ENCODE measurements around the gene PLXND1. TPM values are rescaled to one million over a fixed set of nuclear protein-coding genes. Genes with fewer than 3 reads are reported as not detected.
A peak's percentile ranks its signal among the peaks of the same experiment; 100 is the strongest.

Gene PLXND1
- total RNA-seq, 1 donor from 2014 or later = 9.0 TPM

GRCh38 chr3:129521611-129522010, 84.9 kb downstream of the PLXND1 start:
- Mint-ChIP-seq H3K36me3 (peaks cover 4% of the 10 kb centered on the region), H3K27ac (peak overlapping the region; percentile 53), H3K9me3 (no peaks in the 10 kb centered on the region), H3K4me1 (peaks cover 21% of the 10 kb centered on the region), H3K4me3 (no peak overlapping the region), H3K27me3 (ENCODE audit: insufficient read depth, low read depth) (peaks cover 3% of the 10 kb centered on the region)
- H2AFZ ChIP-seq (replicated peaks) = no peak overlapping the region
- H4K20me1 ChIP-seq (ENCODE audit: low read depth) = no peaks in the 10 kb centered on the region
- peaks cover 7% of the 10 kb centered on the region for H3K4me1 ChIP-seq
- H3K9ac ChIP-seq = no peak overlapping the region
- peaks cover 9% of the 10 kb centered on the region for H3F3A ChIP-seq (ENCODE audit: low read depth)
- TF ChIP-seq, protein P1, sequence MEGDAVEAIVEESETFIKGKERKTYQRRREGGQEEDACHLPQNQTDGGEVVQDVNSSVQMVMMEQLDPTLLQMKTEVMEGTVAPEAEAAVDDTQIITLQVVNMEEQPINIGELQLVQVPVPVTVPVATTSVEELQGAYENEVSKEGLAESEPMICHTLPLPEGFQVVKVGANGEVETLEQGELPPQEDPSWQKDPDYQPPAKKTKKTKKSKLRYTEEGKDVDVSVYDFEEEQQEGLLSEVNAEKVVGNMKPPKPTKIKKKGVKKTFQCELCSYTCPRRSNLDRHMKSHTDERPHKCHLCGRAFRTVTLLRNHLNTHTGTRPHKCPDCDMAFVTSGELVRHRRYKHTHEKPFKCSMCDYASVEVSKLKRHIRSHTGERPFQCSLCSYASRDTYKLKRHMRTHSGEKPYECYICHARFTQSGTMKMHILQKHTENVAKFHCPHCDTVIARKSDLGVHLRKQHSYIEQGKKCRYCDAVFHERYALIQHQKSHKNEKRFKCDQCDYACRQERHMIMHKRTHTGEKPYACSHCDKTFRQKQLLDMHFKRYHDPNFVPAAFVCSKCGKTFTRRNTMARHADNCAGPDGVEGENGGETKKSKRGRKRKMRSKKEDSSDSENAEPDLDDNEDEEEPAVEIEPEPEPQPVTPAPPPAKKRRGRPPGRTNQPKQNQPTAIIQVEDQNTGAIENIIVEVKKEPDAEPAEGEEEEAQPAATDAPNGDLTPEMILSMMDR (IDR thresholded peaks at IDR 0.05) = no peak
- no peak for TF ChIP-seq EZH2 (IDR thresholded peaks at IDR 0.05)
- no peak for TF ChIP-seq EZH2phosphoT487 (IDR thresholded peaks at IDR 0.05)
- H3K9me3 ChIP-seq (ENCODE audit: low read depth) = no peaks in the 10 kb centered on the region
- H3K27me3 ChIP-seq = no peaks in the 10 kb centered on the region
- DNase-seq (ENCODE audit: low spot score) = no peak
- no peak overlapping the region for H3K4me3 ChIP-seq
- H3K36me3 ChIP-seq = no peaks in the 10 kb centered on the region
- H3K4me2 ChIP-seq = no peak overlapping the region
- no peaks in the 10 kb centered on the region for H3K79me2 ChIP-seq (ENCODE audit: low read depth)
- H3K27ac ChIP-seq = no peak overlapping the region

DNA sequence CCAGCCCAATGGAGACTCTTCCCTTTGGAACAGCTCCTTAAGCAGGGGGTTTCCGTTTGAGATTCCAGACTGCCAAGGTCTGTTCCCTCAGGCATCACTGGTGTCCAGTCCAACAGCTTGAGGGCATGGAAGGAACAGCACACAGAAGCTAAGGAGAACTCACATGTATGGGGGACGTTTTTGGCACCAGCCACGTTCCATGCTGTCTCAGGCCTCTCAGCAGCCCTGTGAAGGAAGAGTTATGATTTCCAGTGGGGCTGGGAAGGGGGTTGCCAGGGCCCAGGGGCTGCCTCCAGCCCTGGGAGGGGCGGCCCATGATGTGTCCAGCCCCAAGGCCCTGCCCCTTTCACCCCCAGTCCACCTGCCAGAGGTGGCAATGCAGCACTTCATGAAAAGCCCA, 85.5 kb downstream of the PLXND1 start:
- Mint-ChIP-seq H3K4me3 (no peak overlapping the region), H3K4me1 (peaks cover 18% of the 10 kb centered on the region), H3K9me3 (no peaks in the 10 kb centered on the region), H3K36me3 (peaks cover 10% of the 10 kb centered on the region), H3K27ac (no peak overlapping the region), H3K27me3 (ENCODE audit: insufficient read depth, low read depth) (peaks cover 3% of the 10 kb centered on the region)
- TF ChIP-seq, protein P1 (IDR thresholded peaks at IDR 0.05) = no peak
- TF ChIP-seq EZH2 (IDR thresholded peaks at IDR 0.05) (no peak), EZH2phosphoT487 (IDR thresholded peaks at IDR 0.05) (no peak)
- Histone ChIP-seq H3K27me3 (no peaks in the 10 kb centered on the region), H3K4me3 (no peak overlapping the region), H3K4me1 (peaks cover under 1% of the 10 kb centered on the region), H4K20me1 (ENCODE audit: low read depth) (no peaks in the 10 kb centered on the region), H3F3A (ENCODE audit: low read depth) (peaks cover 4% of the 10 kb centered on the region), H3K36me3 (no peaks in the 10 kb centered on the region), H3K9me3 (ENCODE audit: low read depth) (no peaks in the 10 kb centered on the region), H3K27ac (no peak overlapping the region), H2AFZ (replicated peaks) (no peak overlapping the region), H3K4me2 (no peak overlapping the region), H3K9ac (no peak overlapping the region), H3K79me2 (ENCODE audit: low read depth) (no peaks in the 10 kb centered on the region)
- no peak for DNase-seq (ENCODE audit: low spot score)

- no peaks in the 10 kb centered on the region for H3K9me3 Mint-ChIP-seq
- Histone ChIP-seq H4K20me1 (ENCODE audit: low read depth) (no peaks in the 10 kb centered on the region), H3K79me2 (ENCODE audit: low read depth) (no peaks in the 10 kb centered on the region), H3K9ac (no peak overlapping the region), H3K4me3 (no peak overlapping the region), H3K27ac (no peak overlapping the region), H3K27me3 (no peaks in the 10 kb centered on the region), H3K4me2 (no peak overlapping the region), H2AFZ (replicated peaks) (no peak overlapping the region), H3K4me1 (no peaks in the 10 kb centered on the region), H3K36me3 (no peaks in the 10 kb centered on the region), H3F3A (ENCODE audit: low read depth) (peaks cover 4% of the 10 kb centered on the region), H3K9me3 (ENCODE audit: low read depth) (no peaks in the 10 kb centered on the region)
- H3K4me3 Mint-ChIP-seq = no peak overlapping the region
- peaks cover 13% of the 10 kb centered on the region for H3K36me3 Mint-ChIP-seq
- H3K4me1 Mint-ChIP-seq = peaks cover 18% of the 10 kb centered on the region
- DNase-seq (ENCODE audit: low spot score) = no peak
- peak overlapping the region; percentile 7 for H3K27ac Mint-ChIP-seq
- TF ChIP-seq, protein P1 (IDR thresholded peaks at IDR 0.05) = no peak
- TF ChIP-seq EZH2phosphoT487 (IDR thresholded peaks at IDR 0.05) = no peak
- TF ChIP-seq EZH2 (IDR thresholded peaks at IDR 0.05) = no peak
- peaks cover 3% of the 10 kb centered on the region for H3K27me3 Mint-ChIP-seq (ENCODE audit: insufficient read depth, low read depth)
These were observed 86.4 kb downstream of the PLXND1 start for GRCh38 chr3:129519896-129520715.

All from neural progenitor cell (in vitro differentiated cells).